GM23248 (cell line): ENCODE measurements around the gene CDH4. TPM values are rescaled to one million over a fixed set of nuclear protein-coding genes. Genes with fewer than 3 reads are reported as not detected.

ENCODE experiments used
- DNase-seq: peaks from one replicate; pipeline ENCODE4 v3.0.0-alpha.2; 2015
- H2AFZ ChIP-seq: fragments of 200-600 bp; sonication (generic); 2 replicates; pipeline ENCODE4 v1.6.1; 2016; ENCODE audit warnings: antibody characterized with exemption
- H3F3A ChIP-seq: fragments of 200-600 bp; sonication (generic); 2 replicates; pipeline ENCODE4 v1.6.1; 2016; ENCODE audit warnings: mild to moderate bottlenecking, antibody characterized with exemption, mixed run types; ENCODE audit not compliant: insufficient read depth
- H3K27ac ChIP-seq: fragments of 200-600 bp; sonication (generic); 2 replicates; pipeline ENCODE4 v1.5.1; 2016; ENCODE audit warnings: mild to moderate bottlenecking
- H3K27me3 ChIP-seq: fragments of 200-600 bp; sonication (generic); replicated peaks from 2 replicates; pipeline ENCODE4 v1.6.1; 2016; ENCODE audit warnings: mild to moderate bottlenecking; ENCODE audit not compliant: insufficient read depth
- H3K36me3 ChIP-seq: fragments of 200-600 bp; sonication (generic); 2 replicates; pipeline ENCODE4 v1.6.1; 2016; ENCODE audit warnings: low read depth, mild to moderate bottlenecking
- H3K4me1 ChIP-seq: fragments of 200-600 bp; sonication (generic); 2 replicates; pipeline ENCODE4 v1.6.1; 2016; ENCODE audit warnings: mild to moderate bottlenecking; ENCODE audit not compliant: insufficient read depth
- H3K4me2 ChIP-seq: fragments of 200-600 bp; sonication (generic); one replicate; pipeline ENCODE4 v1.6.1; 2016; ENCODE audit warnings: mild to moderate bottlenecking; ENCODE audit not compliant: unreplicated experiment
- H3K4me3 ChIP-seq: fragments of 200-600 bp; sonication (generic); 2 replicates; pipeline ENCODE4 v1.5.1; 2016; ENCODE audit warnings: mild to moderate bottlenecking
- H3K79me2 ChIP-seq: fragments of 200-600 bp; sonication (generic); 2 replicates; pipeline ENCODE4 v1.6.1; 2016; ENCODE audit warnings: mild to moderate bottlenecking; ENCODE audit not compliant: insufficient read depth
- H3K9ac ChIP-seq: fragments of 200-600 bp; sonication (generic); 2 replicates; pipeline ENCODE4 v1.6.1; 2016; ENCODE audit warnings: mild to moderate bottlenecking
- H3K9me2 ChIP-seq: fragments of 200-600 bp; sonication (generic); 2 replicates; pipeline ENCODE4 v1.6.1; 2016; ENCODE audit warnings: mixed run types, mild to moderate bottlenecking, moderate library complexity; ENCODE audit not compliant: insufficient read depth
- H3K9me3 ChIP-seq: fragments of 200-600 bp; sonication (generic); one replicate; pipeline ENCODE4 v1.6.1; 2017; ENCODE audit warnings: low read depth
- H4K20me1 ChIP-seq: fragments of 200-600 bp; sonication (generic); 2 replicates; pipeline ENCODE4 v1.6.0; 2016; ENCODE audit not compliant: insufficient read depth
- EZH2 ChIP-seq: fragments of 200-600 bp; sonication (generic); IDR thresholded peaks from 2 replicates; pipeline ENCODE4 v1.6.1; 2018; ENCODE audit warnings: antibody characterized with exemption, mild to moderate bottlenecking; ENCODE audit not compliant: insufficient read depth, poor library complexity, severe bottlenecking
- EZH2phosphoT487 ChIP-seq: fragments of 200-600 bp; sonication (generic); IDR thresholded peaks from 2 replicates; pipeline ENCODE4 v1.6.1; 2018; ENCODE audit warnings: antibody characterized with exemption, moderate library complexity, mild to moderate bottlenecking, low read depth; ENCODE audit not compliant: insufficient read depth
- WGBS, 2 experiments: methylation state at CpG; one replicate each; pipeline ENCODE4 v1.1.6; 2015 to 2017; ENCODE audit warnings: low lambda C conversion rate in 2 of 2, low coverage in 1 of 2; ENCODE audit errors: missing lambda C conversion rate in 2 of 2; 5-methylcytosine and 5-hydroxymethylcytosine counted together
- in situ Hi-C: fragments of 300-500 bp; cut with MboI; formaldehyde crosslinking; loops from 2 replicates; pipeline ENCODE4 v1.15.0; 2020
- polyA plus RNA-seq: library from polyadenylated mRNA; unstranded; fragments of >200 nt; fragmentation: Nextera tagmentation; extraction: Ambion mirVana; gene quantifications from 2 replicates; pipeline ENCODE4 v1.2.1, GENCODE V29; 2016
- total RNA-seq: library from RNA; depleted of rRNA; stranded (reverse); fragments of >200 nt; shearing (Covaris generic); gene quantifications from 2 replicates; pipeline ENCODE4 v1.2.3, GENCODE V29; 2014

The CDH4 gene
- total and polyA plus RNA-seq, 2 experiments from 2014 or later: 1.1 to 3.9 TPM

DNA sequence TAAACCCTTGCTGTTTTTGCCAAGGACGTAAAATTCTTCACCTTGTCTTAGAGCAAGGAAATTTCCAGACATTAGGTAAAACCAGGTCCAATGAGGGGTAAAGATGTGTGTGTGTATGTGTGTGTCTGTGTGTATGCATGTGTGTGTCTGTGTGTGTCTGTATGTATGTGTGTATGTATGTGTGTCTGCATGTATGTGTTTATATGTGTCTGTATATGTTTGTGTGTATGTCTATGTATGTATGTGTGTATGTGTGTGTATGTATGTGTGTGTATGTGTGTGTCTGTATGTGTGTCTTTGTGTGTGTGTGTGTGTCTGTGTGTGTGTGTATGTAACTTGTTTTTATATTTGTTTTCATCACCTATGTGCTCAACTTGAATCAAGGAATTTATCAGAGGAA lies 439.9 kb downstream of the CDH4 start:
- no peaks in the 10 kb centered on the region for H3K9me3 ChIP-seq
- no peak overlapping the region for H3K4me2 ChIP-seq
- H2AFZ ChIP-seq: no peak overlapping the region
- TF ChIP-seq EZH2: no peak
- no peak for TF ChIP-seq EZH2phosphoT487
- in situ Hi-C loops: no loop called here
- H4K20me1 ChIP-seq: no peaks in the 10 kb centered on the region
- H3K4me3 ChIP-seq: no peak overlapping the region
- no peak for DNase-seq
- H3K9me2 ChIP-seq: no peaks in the 10 kb centered on the region
- 33 to 45% methylated on average over 1 of the region's 1 CpG for WGBS, 2 experiments
- no peaks in the 10 kb centered on the region for H3K79me2 ChIP-seq
- no peaks in the 10 kb centered on the region; the same call in 1 of the 2 replicates for H3K27me3 ChIP-seq
- no peaks in the 10 kb centered on the region for H3K36me3 ChIP-seq
- H3F3A ChIP-seq: no peaks in the 10 kb centered on the region
- H3K9ac ChIP-seq: no peak overlapping the region
- H3K27ac ChIP-seq: no peak overlapping the region
- no peaks in the 10 kb centered on the region for H3K4me1 ChIP-seq

- DNase-seq: no peak
- H3K27me3 ChIP-seq: no peaks in the 10 kb centered on the region; the same call in 1 of the 2 replicates
Measured at GRCh38 chr20:61692479-61692878, 440.4 kb downstream of the CDH4 start.

GRCh38 chr20:61693055-61693600 lies 441.1 kb downstream of the CDH4 start:
- in situ Hi-C loops: no loop called here
- DNase-seq: no peak
- no peak overlapping the region for H3K4me2 ChIP-seq
- H3F3A ChIP-seq: no peaks in the 10 kb centered on the region
- no peaks in the 10 kb centered on the region for H3K27me3 ChIP-seq
- H3K27ac ChIP-seq: no peak overlapping the region
- H3K9ac ChIP-seq: no peak overlapping the region
- WGBS, 2 experiments: 32 to 38% methylated on average over 12 of the region's 12 CpGs
- no peaks in the 10 kb centered on the region for H3K9me3 ChIP-seq
- TF ChIP-seq EZH2 (no peak), EZH2phosphoT487 (no peak)
- H3K9me2 ChIP-seq: no peaks in the 10 kb centered on the region
- no peaks in the 10 kb centered on the region for H4K20me1 ChIP-seq
- H2AFZ ChIP-seq: no peak overlapping the region
- no peaks in the 10 kb centered on the region for H3K4me1 ChIP-seq
- H3K36me3 ChIP-seq: no peaks in the 10 kb centered on the region
- H3K4me3 ChIP-seq: no peak overlapping the region
- H3K79me2 ChIP-seq: no peaks in the 10 kb centered on the region

More at GRCh38 chr20:61692479-61692878, 440.4 kb downstream of the CDH4 start:
- no peak overlapping the region for H2AFZ ChIP-seq
- in situ Hi-C loops: no loop called here
- no peaks in the 10 kb centered on the region for H4K20me1 ChIP-seq
- H3K79me2 ChIP-seq: no peaks in the 10 kb centered on the region
- no peaks in the 10 kb centered on the region for H3F3A ChIP-seq
- H3K9me2 ChIP-seq: no peaks in the 10 kb centered on the region
- H3K36me3 ChIP-seq: no peaks in the 10 kb centered on the region
- no peak for TF ChIP-seq EZH2
- TF ChIP-seq EZH2phosphoT487: no peak
- no peak overlapping the region for H3K4me2 ChIP-seq
- H3K4me3 ChIP-seq: no peak overlapping the region
- H3K9me3 ChIP-seq: no peaks in the 10 kb centered on the region
- no peak overlapping the region for H3K9ac ChIP-seq
- no peak overlapping the region for H3K27ac ChIP-seq
- 10 to 12% methylated on average over 6 of the region's 6 CpGs for WGBS, 2 experiments
- no peaks in the 10 kb centered on the region for H3K4me1 ChIP-seq

GRCh38 chr20:61694682-61695081 lies 442.6 kb downstream of the CDH4 start:
- Histone ChIP-seq H3K4me3 (no peak overlapping the region), H2AFZ (no peak overlapping the region), H3K9me2 (no peaks in the 10 kb centered on the region), H3K9me3 (no peaks in the 10 kb centered on the region), H3K27me3 (no peaks in the 10 kb centered on the region), H4K20me1 (no peaks in the 10 kb centered on the region), H3K36me3 (no peaks in the 10 kb centered on the region), H3K27ac (no peak overlapping the region), H3K4me2 (no peak overlapping the region), H3F3A (no peaks in the 10 kb centered on the region), H3K9ac (no peak overlapping the region), H3K79me2 (no peaks in the 10 kb centered on the region), H3K4me1 (no peaks in the 10 kb centered on the region)
- in situ Hi-C loops: no loop called here
- no peak for TF ChIP-seq EZH2phosphoT487
- no peak for TF ChIP-seq EZH2
- DNase-seq: no peak
- 55 to 60% methylated on average over 15 of the region's 15 CpGs for WGBS, 2 experiments
